H1 (cell line): ENCODE data around the gene RPTOR. TPM values are rescaled to one million over a fixed set of nuclear protein-coding genes. Genes with fewer than 3 reads are reported as not detected.

Experiments used
- CTCF ChIA-PET: fragments of 300-600 bp; sonication (Branson Sonifier 250); formaldehyde crosslinking; loops from one replicate; lab custom pipeline; 2021; ENCODE audit not compliant: partially characterized antibody; lab: Charles Lee
- POLR2A ChIA-PET: fragments of 300-600 bp; sonication (Branson Sonifier 250); formaldehyde crosslinking; loops from one replicate; lab custom pipeline; 2021; ENCODE audit warnings: inconsistent platforms; ENCODE audit not compliant: partially characterized antibody; lab: Charles Lee
- DNase-seq, 2 experiments: peaks; one replicate each; pipeline versions ENCODE4 v3.0.0 to v3.0.0-alpha.2; 2010 to 2022; ENCODE audit warnings: low spot score in 2 of 2, low read depth in 1 of 2, mixed read lengths in 1 of 2
- FAIRE-seq: peaks from 2 replicates; lab custom pipeline; 2011; peaks lifted over from hg19 to GRCh38; lab: Jason Lieb, UNC
- H2AFZ ChIP-seq: 2 replicates; pipeline ENCODE4 v1.8.1; 2012; ENCODE audit warnings: low read length, inconsistent platforms
- H2AK5ac ChIP-seq: 2 replicates; pipeline ENCODE4 v1.6.1; 2013; ENCODE audit warnings: low read depth, low read length
- H2BK120ac ChIP-seq: replicated peaks from 2 replicates; pipeline ENCODE3; 2013; ENCODE audit warnings: low read depth, low read length, inconsistent platforms
- H2BK12ac ChIP-seq: 2 replicates; pipeline ENCODE4 v1.6.1; 2013; ENCODE audit warnings: low read depth, low read length
- H2BK15ac ChIP-seq: 2 replicates; pipeline ENCODE4 v1.6.1; 2013; ENCODE audit warnings: low read length
- H2BK20ac ChIP-seq: 2 replicates; pipeline ENCODE4 v1.6.1; 2013; ENCODE audit warnings: low read length
- H2BK5ac ChIP-seq: 2 replicates; pipeline ENCODE4 v1.6.1; 2013; ENCODE audit warnings: low read depth, low read length
- H3K14ac ChIP-seq: 2 replicates; pipeline ENCODE4 v1.6.1; 2013; ENCODE audit warnings: inconsistent platforms; ENCODE audit not compliant: insufficient read length
- H3K18ac ChIP-seq: 2 replicates; pipeline ENCODE4 v1.6.1; 2013; ENCODE audit warnings: low read length; ENCODE audit errors: extremely low read depth
- H3K23ac ChIP-seq: 2 replicates; pipeline ENCODE4 v1.6.1; 2013; ENCODE audit warnings: inconsistent platforms; ENCODE audit not compliant: insufficient read length
- H3K23me2 ChIP-seq: 2 replicates; pipeline ENCODE4 v1.6.1; 2013; ENCODE audit warnings: low read depth, low read length
- H3K27ac ChIP-seq: 2 replicates; pipeline ENCODE4 v1.6.1; 2011; ENCODE audit warnings: low read depth, low read length, inconsistent platforms
- H3K27me3 ChIP-seq, 4 experiments: replicated peaks in 1 of 4; 1 replicate in 1 of 4; 2 replicates in 3 of 4; pipeline versions ENCODE4 v1.6.1 to v1.8.1; 2011 to 2013; ENCODE audit warnings: low read length in 3 of 4, mild to moderate bottlenecking in 3 of 4, inconsistent platforms in 2 of 4, mixed read lengths in 2 of 4, moderate library complexity in 1 of 4; ENCODE audit not compliant: control insufficient read depth in 3 of 4, insufficient read depth in 3 of 4; ENCODE audit errors: extremely low read depth in 1 of 4
- H3K36me3 ChIP-seq, 4 experiments: 2 replicates each; pipeline versions ENCODE4 v1.6.1 to v1.8.1; 2011 to 2013; ENCODE audit warnings: mild to moderate bottlenecking in 4 of 4, low read length in 3 of 4, moderate library complexity in 2 of 4, control low read depth in 1 of 4, inconsistent platforms in 1 of 4; ENCODE audit not compliant: insufficient read depth in 4 of 4, control insufficient read depth in 2 of 4
- H3K4ac ChIP-seq: replicated peaks from 2 replicates; pipeline ENCODE3; 2013; ENCODE audit warnings: low read length, low read depth, mixed read lengths, inconsistent platforms; ENCODE audit not compliant: insufficient read length
- H3K4me1 ChIP-seq, 4 experiments: replicated peaks in 1 of 4; 1 replicate in 1 of 4; 2 replicates in 3 of 4; pipeline versions ENCODE4 v1.6.1 to v1.8.1; 2011 to 2013; ENCODE audit warnings: low read length in 3 of 4, inconsistent platforms in 2 of 4, mixed read lengths in 1 of 4; ENCODE audit not compliant: insufficient read depth in 4 of 4, control insufficient read depth in 3 of 4
- H3K4me2 ChIP-seq, 2 experiments: 2 replicates each; pipeline versions ENCODE4 v1.6.1 to v1.8.1; 2011 to 2013; ENCODE audit warnings: low read depth in 2 of 2, low read length in 2 of 2, control low read depth in 1 of 2, inconsistent platforms in 1 of 2, mild to moderate bottlenecking in 1 of 2; ENCODE audit not compliant: insufficient read depth in 1 of 2
- H3K4me3 ChIP-seq, 4 experiments: fragments of 200-600, 300-600 bp in 1 of 4; sonication (generic), shearing (Covaris generic), sonication (Bioruptor Twin) in 1 of 4; 2 replicates each; pipeline versions ENCODE4 v1.5.1 to v1.8.1; 2011 to 2016; ENCODE audit warnings: low read length in 4 of 4, low read depth in 3 of 4, control low read depth in 2 of 4, inconsistent platforms in 2 of 4, mild to moderate bottlenecking in 2 of 4, mixed read lengths in 1 of 4, moderate library complexity in 1 of 4; ENCODE audit not compliant: insufficient read depth in 2 of 4; ENCODE audit errors: extremely low read depth in 1 of 4
- H3K56ac ChIP-seq: replicated peaks from 2 replicates; pipeline ENCODE3; 2013; ENCODE audit warnings: low read depth, mild to moderate bottlenecking, mixed read lengths, low read length, inconsistent platforms; ENCODE audit not compliant: insufficient read length
- H3K79me1 ChIP-seq: 2 replicates; pipeline ENCODE4 v1.6.1; 2013; ENCODE audit warnings: low read depth, low read length, control low read depth
- H3K79me2 ChIP-seq, 2 experiments: 2 replicates each; pipeline versions ENCODE4 v1.6.1 to v1.8.1; 2012 to 2013; ENCODE audit warnings: low read length in 2 of 2, mild to moderate bottlenecking in 2 of 2, inconsistent platforms in 1 of 2; ENCODE audit not compliant: insufficient read depth in 2 of 2, control insufficient read depth in 1 of 2
- H3K9ac ChIP-seq, 4 experiments: replicated peaks in 1 of 4; 1 replicate in 1 of 4; 2 replicates in 3 of 4; pipeline versions ENCODE4 v1.6.1 to v1.8.1; 2011 to 2013; ENCODE audit warnings: low read depth in 3 of 4, low read length in 3 of 4, control low read depth in 2 of 4, mild to moderate bottlenecking in 2 of 4, moderate library complexity in 2 of 4, inconsistent platforms in 1 of 4; ENCODE audit errors: extremely low read depth in 1 of 4
- H3K9me3 ChIP-seq, 2 experiments: 2 replicates each; pipeline versions ENCODE4 v1.6.1 to v1.8.1; 2012 to 2013; ENCODE audit warnings: mild to moderate bottlenecking in 2 of 2, moderate library complexity in 2 of 2, control low read depth in 1 of 2, inconsistent platforms in 1 of 2, low read depth in 1 of 2, low read length in 1 of 2, mixed read lengths in 1 of 2; ENCODE audit not compliant: insufficient read depth in 2 of 2
- H4K20me1 ChIP-seq, 2 experiments: replicated peaks in 1 of 2; 2 replicates each; pipeline versions ENCODE3 to v1.8.1; 2011 to 2013; ENCODE audit warnings: inconsistent platforms in 2 of 2, low read length in 2 of 2, mild to moderate bottlenecking in 1 of 2; ENCODE audit not compliant: insufficient read depth in 2 of 2, control insufficient read depth in 1 of 2
- H4K5ac ChIP-seq: 2 replicates; pipeline ENCODE4 v1.6.1; 2013; ENCODE audit warnings: low read length, low read depth, mixed read lengths, inconsistent platforms; ENCODE audit not compliant: insufficient read length
- H4K8ac ChIP-seq: 2 replicates; pipeline ENCODE4 v1.8.0; 2013; ENCODE audit warnings: mild to moderate bottlenecking, moderate library complexity, low read length, inconsistent platforms; ENCODE audit not compliant: insufficient read depth; ENCODE audit errors: extremely low read depth
- H4K91ac ChIP-seq: replicated peaks from 2 replicates; pipeline ENCODE3; 2013; ENCODE audit warnings: low read length, mixed read lengths, inconsistent platforms; ENCODE audit not compliant: insufficient read length
- ATF3 ChIP-seq: IDR thresholded peaks from 2 replicates; pipeline ENCODE4 v1.6.1; 2011; ENCODE audit warnings: low read depth, mild to moderate bottlenecking, low read length; ENCODE audit not compliant: insufficient read depth
- KDM4A ChIP-seq: IDR thresholded peaks from one replicate; pipeline ENCODE4 v1.7.1; 2012; ENCODE audit warnings: low read depth, mild to moderate bottlenecking, moderate library complexity, low read length, inconsistent platforms; ENCODE audit not compliant: severe bottlenecking
- RBBP5 ChIP-seq: IDR thresholded peaks from 2 replicates; pipeline ENCODE4 v1.7.1; 2012; ENCODE audit warnings: low read depth, mild to moderate bottlenecking, inconsistent platforms, low read length, moderate library complexity, borderline replicate concordance
- SAP30 ChIP-seq: fragments of 300-600 bp; sonication (generic); IDR thresholded peaks from 2 replicates; pipeline ENCODE4 v1.7.1; 2012; ENCODE audit warnings: low read length, moderate library complexity, mild to moderate bottlenecking, inconsistent platforms; ENCODE audit not compliant: insufficient read depth, insufficient replicate concordance
- TAF1 ChIP-seq: IDR thresholded peaks from 2 replicates; pipeline ENCODE4 v1.6.1; 2011; ENCODE audit warnings: mild to moderate bottlenecking, low read depth, low read length
- TAF7 ChIP-seq: optimal IDR thresholded peaks from 2 replicates; pipeline ENCODE3; 2011; ENCODE audit warnings: low read depth, mild to moderate bottlenecking, inconsistent platforms, low read length, moderate library complexity, borderline replicate concordance
- WGBS, 2 experiments: shearing (Covaris generic) in 1 of 2; methylation state at CpG; one replicate each; pipeline versions ENCODE4 v1.1.6 to v1.1.7; 2013 to 2015; ENCODE audit warnings: low lambda C conversion rate in 2 of 2, mixed read lengths in 2 of 2, inconsistent platforms in 1 of 2, low coverage in 1 of 2, missing lambda C conversion rate in 1 of 2; ENCODE audit not compliant: insufficient replicate concordance in 2 of 2, insufficient coverage in 1 of 2, insufficient read length in 1 of 2; ENCODE audit errors: extremely low coverage in 1 of 2, missing lambda C conversion rate in 1 of 2; 5-methylcytosine and 5-hydroxymethylcytosine counted together
- polyA plus RNA-seq, 7 experiments: library from polyadenylated mRNA; depleted of rRNA in 3 of 7; stranded (reverse) in 5 of 7; unstranded in 2 of 7; fragments of >200 nt in 5 of 7; fragments of 200-250 nt in 2 of 7; gene quantifications; 1 replicate in 5 of 7; 2 replicates in 1 of 7; 4 replicates in 1 of 7; pipeline versions ENCODE4 v1.2.1 to v1.2.3, GENCODE V29; 2011 to 2013; ENCODE audit warnings: missing spikeins in 2 of 7, mixed read lengths in 2 of 7
- total RNA-seq: library from RNA; stranded (reverse); fragmentation: NEBNext Ultra II Directional; extraction: Animal tissue kit (Norgen Biotek cat#: 25700); gene quantifications from 2 replicates; pipeline ENCODE4 v1.2.1, GENCODE V29; 2021
- TF ChIP-seq, protein P1 (sequence below): IDR thresholded peaks from 2 replicates; pipeline ENCODE4 v1.6.1; 2012; ENCODE audit warnings: inconsistent platforms

RPTOR gene
- total and polyA plus RNA-seq, 2 of the 8 experiments (the other 6 are each of a cell fraction or from before 2014, with no cell fraction given) = 6.9 to 28.7 TPM

- Histone ChIP-seq H3K79me2 (peaks cover 0 to 59% of the 10 kb centered on the region in 2 experiments), H3K4me1 (peaks cover 0 to 2% (median 0%) of the 10 kb centered on the region in 4 experiments; a peak in 1 of 7 replicates), H4K5ac (no peak overlapping the region), H3K36me3 (no peaks in the 10 kb centered on the region), H4K91ac (no peak overlapping the region), H3K23ac (no peak overlapping the region), H3K4me2 (no peak overlapping the region), H2BK120ac (no peak overlapping the region), H2BK20ac (no peak overlapping the region), H3K27me3 (no peaks in the 10 kb centered on the region), H2AK5ac (no peak overlapping the region), H2BK12ac (no peak overlapping the region), H3K56ac (no peak overlapping the region), H3K4ac (no peak overlapping the region), H2BK5ac (no peak overlapping the region), H3K18ac (no peak overlapping the region), H3K79me1 (peaks cover 24% of the 10 kb centered on the region; the same call in 1 of the 2 replicates), H2BK15ac (no peak overlapping the region), H3K9ac (no peak overlapping the region), H3K9me3 (no peaks in the 10 kb centered on the region), H3K23me2 (peaks cover 1% of the 10 kb centered on the region; the same call in 1 of the 2 replicates), H4K8ac (no peak overlapping the region), H3K27ac (no peak overlapping the region), H3K14ac (no peak overlapping the region), H2AFZ (no peak overlapping the region), H3K4me3 (no peak overlapping the region), H4K20me1 (peaks cover 6 to 12% of the 10 kb centered on the region in 2 experiments)
- 93% methylated on average over 12 of the region's 12 CpGs; no CpG with 5 or more reads in 1 of the 2 experiments for WGBS, 2 experiments
- CTCF ChIA-PET = no interaction called here
- TF ChIP-seq KDM4A (no peak), ATF3 (no peak), SAP30 (no peak), TAF1 (no peak), TAF7 (no peak), RBBP5 (no peak)
- TF ChIP-seq, protein P1, sequence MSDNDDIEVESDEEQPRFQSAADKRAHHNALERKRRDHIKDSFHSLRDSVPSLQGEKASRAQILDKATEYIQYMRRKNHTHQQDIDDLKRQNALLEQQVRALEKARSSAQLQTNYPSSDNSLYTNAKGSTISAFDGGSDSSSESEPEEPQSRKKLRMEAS = no peak
- DNase-seq = no peak
- POLR2A ChIA-PET = no interaction called here
- FAIRE-seq = no peak
Measured at GRCh38 chr17:80608326-80608725, 63.7 kb downstream of the RPTOR start.
